K562 (cell line): Measurements from ENCODE around the gene CEACAM20. TPM values are rescaled to one million over a fixed set of nuclear protein-coding genes. Genes with fewer than 3 reads are reported as not detected.

Experiments used
- ATAC-seq: fragments of 200-7000 bp; cut with Tn5 transposase; 3 replicates; pipeline ENCODE4 v1.9.1; 2020; ENCODE audit warnings: moderate library complexity
- BruUV-seq: library from RNA; stranded (reverse); fragments of 400-500 nt; replicated peaks from 2 replicates; lab custom pipeline; 2021; lab: Mats Ljungman, UMichigan
- CTCF ChIA-PET: fragments of 300-600 bp; formaldehyde crosslinking; extraction: SDS; loops from one replicate; lab custom pipeline; 2021; ENCODE audit warnings: low intra/inter-chr PET ratio; lab: Yijun Ruan, JAX
- POLR2A ChIA-PET: fragments of 300-600, 350-650 bp; sonication (Branson Sonifier 250); formaldehyde crosslinking; extraction: SDS; loops from one replicate; lab custom pipeline; 2021; ENCODE audit warnings: antibody characterized with exemption, inconsistent platforms; lab: Yijun Ruan, JAX
- DNase-seq, 4 experiments: peaks; one replicate each; pipeline versions ENCODE4 v3.0.0 to v3.0.0-alpha.2; 2011 to 2018; ENCODE audit warnings: low spot score in 3 of 4, mixed read lengths in 3 of 4; ENCODE audit errors: extremely low read depth in 1 of 4
- FAIRE-seq: peaks from 2 replicates; lab custom pipeline; 2011; peaks lifted over from hg19 to GRCh38; lab: Jason Lieb, UNC
- H2AFZ ChIP-seq: 2 replicates; pipeline ENCODE4 v1.6.0; 2011; ENCODE audit warnings: low read depth, low read length, control low read depth, inconsistent platforms
- H3K27ac ChIP-seq: fragments of 200-600 bp; 3 replicates; pipeline ENCODE4 v1.8.0; 2011; ENCODE audit warnings: low read depth, mild to moderate bottlenecking, control low read depth, inconsistent platforms, low read length, moderate library complexity, mixed read lengths; ENCODE audit errors: extremely low read depth
- H3K27me3 ChIP-seq, 2 experiments: fragments of 300-600 bp in 1 of 2; 2 replicates in 1 of 2; 3 replicates in 1 of 2; pipeline versions ENCODE4 v1.6.0 to v1.8.0; 2011; ENCODE audit warnings: inconsistent platforms in 2 of 2, low read length in 2 of 2, mild to moderate bottlenecking in 1 of 2, mixed read lengths in 1 of 2, moderate library complexity in 1 of 2; ENCODE audit not compliant: control insufficient read depth in 2 of 2, insufficient read depth in 2 of 2
- H3K36me3 ChIP-seq: fragments of 300-600 bp; 3 replicates; pipeline ENCODE4 v1.8.0; 2011; ENCODE audit warnings: mild to moderate bottlenecking, low read length, inconsistent platforms; ENCODE audit not compliant: control insufficient read depth, insufficient read depth
- H3K4me1 ChIP-seq, 2 experiments: fragments of 200-600 bp in 1 of 2; replicated peaks in 1 of 2; 2 replicates in 1 of 2; 3 replicates in 1 of 2; pipeline versions ENCODE4 v1.5.1 to v1.8.0; 2011; ENCODE audit warnings: inconsistent platforms in 2 of 2, low read length in 2 of 2, mild to moderate bottlenecking in 1 of 2, mixed read lengths in 1 of 2, moderate library complexity in 1 of 2; ENCODE audit not compliant: control insufficient read depth in 2 of 2, insufficient read depth in 2 of 2
- H3K4me2 ChIP-seq: 2 replicates; pipeline ENCODE4 v1.6.1; 2011; ENCODE audit warnings: low read length, control low read depth, inconsistent platforms, mixed read lengths; ENCODE audit not compliant: insufficient read depth
- H3K4me3 ChIP-seq: fragments of 200-600 bp; sonication (generic), shearing (Covaris generic); 2 replicates; pipeline ENCODE4 v1.5.1; 2016; ENCODE audit warnings: control low read depth, inconsistent platforms
- H3K79me2 ChIP-seq: fragments of 200-600 bp; 3 replicates; pipeline ENCODE4 v1.8.0; 2011; ENCODE audit warnings: low read length, inconsistent platforms; ENCODE audit not compliant: control insufficient read depth, insufficient read depth
- H3K9ac ChIP-seq, 2 experiments: 2 replicates each; pipeline versions ENCODE4 v1.6.0 to v1.6.1; 2011; ENCODE audit warnings: low read depth in 2 of 2, low read length in 2 of 2, control low read depth in 1 of 2, inconsistent platforms in 1 of 2, mild to moderate bottlenecking in 1 of 2, mixed read lengths in 1 of 2; ENCODE audit not compliant: insufficient read depth in 1 of 2
- H3K9me1 ChIP-seq: one replicate; pipeline ENCODE4 v1.6.0; 2011; ENCODE audit warnings: inconsistent platforms, mild to moderate bottlenecking, low read length, moderate library complexity; ENCODE audit not compliant: control insufficient read depth, insufficient read depth
- H3K9me3 ChIP-seq: replicated peaks from 2 replicates; pipeline ENCODE4 v1.5.1; 2011; ENCODE audit warnings: low read depth, low read length, inconsistent platforms; ENCODE audit not compliant: control insufficient read depth, insufficient read depth
- H4K20me1 ChIP-seq: replicated peaks from 2 replicates; pipeline ENCODE4 v1.6.1; 2011; ENCODE audit warnings: low read length, inconsistent platforms, mixed read lengths; ENCODE audit not compliant: control insufficient read depth, insufficient read depth
- DPF2 ChIP-seq: fragments of 450-650 bp; IDR thresholded peaks from 2 replicates; pipeline ENCODE4 v1.6.1; 2016
- KLF13 ChIP-seq: fragments of 450-650 bp; IDR thresholded peaks from 2 replicates; pipeline ENCODE4 v1.6.1; 2016; ENCODE audit warnings: missing genetic modification characterization, low read depth, mild to moderate bottlenecking, missing compliant biosample characterization, moderate library complexity, borderline replicate concordance
- POLR2H ChIP-seq: IDR thresholded peaks from 2 replicates; pipeline ENCODE4 v1.6.1; 2016; ENCODE audit warnings: missing genetic modification characterization, low read depth, mild to moderate bottlenecking, control low read depth, missing compliant biosample characterization, moderate library complexity
- ZKSCAN1 ChIP-seq: fragments of 150-350 bp; IDR thresholded peaks from 2 replicates; pipeline ENCODE4 v1.6.1; 2016; ENCODE audit warnings: low read depth, low read length
- ZNF699 ChIP-seq: fragments of 250-450 bp; sonication (Bioruptor Pico); IDR thresholded peaks from 2 replicates; pipeline ENCODE4 v1.8.0; 2021; ENCODE audit warnings: mild to moderate bottlenecking, moderate library complexity; ENCODE audit not compliant: insufficient replicate concordance
- WGBS: fragments of 100-300 bp; shearing (Covaris generic); methylation state at CpG from one replicate; pipeline ENCODE4 v1.1.6; 2016; ENCODE audit warnings: low coverage, mixed read lengths; ENCODE audit not compliant: insufficient coverage; ENCODE audit errors: missing lambda C conversion rate; 5-methylcytosine and 5-hydroxymethylcytosine counted together
- in situ Hi-C: fragments of 300-500 bp; cut with MboI; formaldehyde crosslinking; loops from 4 replicates; pipeline ENCODE4 v1.15.0; 2018; ENCODE audit warnings: inconsistent platforms, mixed read lengths
- intact Hi-C: fragments of 100-400 bp; cut with micrococcal nuclease; formaldehyde crosslinking; loops from 2 replicates; pipeline ENCODE4 v1.14.2; 2022
- polyA plus RNA-seq, 8 experiments: library from polyadenylated mRNA; depleted of rRNA in 4 of 8; stranded (reverse) in 5 of 8; unstranded in 3 of 8; fragments of >200 nt; fragmentation: Nextera tagmentation in 2 of 8; fragmentation: Illumina TruSeq in 1 of 8; extraction: Ambion mirVana in 2 of 8; extraction: Trizol in 1 of 8; gene quantifications; 2 replicates each; pipeline versions ENCODE4 v1.2.1 to v1.2.3, GENCODE V29; 2011 to 2014; ENCODE audit warnings: inconsistent platforms in 1 of 8, missing spikeins in 1 of 8
- total RNA-seq, 7 experiments: library from RNA; depleted of rRNA in 6 of 7; stranded (reverse); fragments of >200 nt in 6 of 7; fragmentation: Illumina TruSeq in 2 of 7; extraction: Trizol in 2 of 7; gene quantifications; 2 replicates each; pipeline versions ENCODE4 v1.2.1 to v1.2.3, GENCODE V29; 2011 to 2021; ENCODE audit warnings: low replicate concordance in 1 of 7
- TF ChIP-seq, protein P1 (sequence below): sonication (generic); formaldehyde crosslinking; IDR thresholded peaks from 2 replicates; pipeline ENCODE4 v1.8.1; 2022; ENCODE audit warnings: missing genetic modification reagents
- TF ChIP-seq, protein P2 (sequence below): fragments of 250-450 bp; sonication (Bioruptor Pico); IDR thresholded peaks from 2 replicates; pipeline ENCODE4 v1.5.0; 2020; ENCODE audit warnings: mild to moderate bottlenecking
- TF ChIP-seq, protein P3 (sequence below): fragments of 450-650 bp; formaldehyde crosslinking; conservative IDR thresholded peaks from 2 replicates; pipeline ENCODE4 v1.4.0; 2022; ENCODE audit warnings: mild to moderate bottlenecking, missing genetic modification characterization
- TF ChIP-seq, protein P4 (sequence below): fragments of 250-450 bp; sonication (Bioruptor Pico); IDR thresholded peaks from 2 replicates; pipeline ENCODE4 v1.8.0; 2021; ENCODE audit warnings: borderline replicate concordance, mild to moderate bottlenecking, moderate library complexity; ENCODE audit not compliant: poor library complexity, severe bottlenecking

The CEACAM20 gene
- total and polyA plus RNA-seq, 9 of the 15 experiments (the other 6 are each of a cell fraction or from before 2014, with no cell fraction given): not detected

DNA sequence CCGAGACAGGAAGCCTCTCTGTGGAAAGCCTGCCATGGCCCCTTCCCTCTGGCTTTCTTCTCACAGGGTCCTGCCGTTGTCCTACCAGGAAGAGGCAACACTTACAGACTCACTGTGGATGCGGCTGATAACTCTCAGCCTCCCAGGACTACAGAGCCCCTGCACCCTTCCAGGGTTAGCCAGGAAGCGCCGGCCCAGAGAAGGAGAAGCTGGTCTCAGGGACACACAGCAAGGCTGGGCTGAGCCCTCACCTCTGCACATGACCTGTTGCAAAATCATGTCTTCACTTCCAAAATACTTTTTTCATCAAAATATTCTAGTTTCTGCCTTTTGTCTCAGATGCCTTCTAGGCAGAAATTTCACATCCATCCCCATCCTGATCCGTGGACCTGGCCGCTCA lies 1.9 kb downstream of the CEACAM20 start:
- intact Hi-C loops: no loop called here
- Histone ChIP-seq H3K9me3 (no peaks in the 10 kb centered on the region), H4K20me1 (no peaks in the 10 kb centered on the region), H3K36me3 (no peaks in the 10 kb centered on the region), H3K27me3 (peaks cover 26 to 62% of the 10 kb centered on the region in 2 experiments; a peak in 4 of 5 replicates), H3K9me1 (no peaks in the 10 kb centered on the region), H3K9ac (no peak overlapping the region), H3K4me3 (no peak overlapping the region), H3K4me2 (no peak overlapping the region)
- CTCF ChIA-PET: no interaction called here
- DNase-seq: no peak
- POLR2A ChIA-PET: no interaction called here
- TF ChIP-seq, protein P1, sequence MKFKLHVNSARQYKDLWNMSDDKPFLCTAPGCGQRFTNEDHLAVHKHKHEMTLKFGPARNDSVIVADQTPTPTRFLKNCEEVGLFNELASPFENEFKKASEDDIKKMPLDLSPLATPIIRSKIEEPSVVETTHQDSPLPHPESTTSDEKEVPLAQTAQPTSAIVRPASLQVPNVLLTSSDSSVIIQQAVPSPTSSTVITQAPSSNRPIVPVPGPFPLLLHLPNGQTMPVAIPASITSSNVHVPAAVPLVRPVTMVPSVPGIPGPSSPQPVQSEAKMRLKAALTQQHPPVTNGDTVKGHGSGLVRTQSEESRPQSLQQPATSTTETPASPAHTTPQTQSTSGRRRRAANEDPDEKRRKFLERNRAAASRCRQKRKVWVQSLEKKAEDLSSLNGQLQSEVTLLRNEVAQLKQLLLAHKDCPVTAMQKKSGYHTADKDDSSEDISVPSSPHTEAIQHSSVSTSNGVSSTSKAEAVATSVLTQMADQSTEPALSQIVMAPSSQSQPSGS (CRISPR knock-in tag): no peak
- TF ChIP-seq KLF13 (tag) (no peak), ZNF699 (CRISPR knock-in tag) (no peak), ZKSCAN1 (no peak), POLR2H (tag) (no peak), DPF2 (no peak)
- TF ChIP-seq, protein P2, sequence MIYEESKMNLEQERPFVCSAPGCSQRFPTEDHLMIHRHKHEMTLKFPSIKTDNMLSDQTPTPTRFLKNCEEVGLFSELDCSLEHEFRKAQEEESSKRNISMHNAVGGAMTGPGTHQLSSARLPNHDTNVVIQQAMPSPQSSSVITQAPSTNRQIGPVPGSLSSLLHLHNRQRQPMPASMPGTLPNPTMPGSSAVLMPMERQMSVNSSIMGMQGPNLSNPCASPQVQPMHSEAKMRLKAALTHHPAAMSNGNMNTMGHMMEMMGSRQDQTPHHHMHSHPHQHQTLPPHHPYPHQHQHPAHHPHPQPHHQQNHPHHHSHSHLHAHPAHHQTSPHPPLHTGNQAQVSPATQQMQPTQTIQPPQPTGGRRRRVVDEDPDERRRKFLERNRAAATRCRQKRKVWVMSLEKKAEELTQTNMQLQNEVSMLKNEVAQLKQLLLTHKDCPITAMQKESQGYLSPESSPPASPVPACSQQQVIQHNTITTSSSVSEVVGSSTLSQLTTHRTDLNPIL: no peak
- TF ChIP-seq, protein P3, sequence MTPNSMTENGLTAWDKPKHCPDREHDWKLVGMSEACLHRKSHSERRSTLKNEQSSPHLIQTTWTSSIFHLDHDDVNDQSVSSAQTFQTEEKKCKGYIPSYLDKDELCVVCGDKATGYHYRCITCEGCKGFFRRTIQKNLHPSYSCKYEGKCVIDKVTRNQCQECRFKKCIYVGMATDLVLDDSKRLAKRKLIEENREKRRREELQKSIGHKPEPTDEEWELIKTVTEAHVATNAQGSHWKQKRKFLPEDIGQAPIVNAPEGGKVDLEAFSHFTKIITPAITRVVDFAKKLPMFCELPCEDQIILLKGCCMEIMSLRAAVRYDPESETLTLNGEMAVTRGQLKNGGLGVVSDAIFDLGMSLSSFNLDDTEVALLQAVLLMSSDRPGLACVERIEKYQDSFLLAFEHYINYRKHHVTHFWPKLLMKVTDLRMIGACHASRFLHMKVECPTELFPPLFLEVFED: no peak
- TF ChIP-seq, protein P4, sequence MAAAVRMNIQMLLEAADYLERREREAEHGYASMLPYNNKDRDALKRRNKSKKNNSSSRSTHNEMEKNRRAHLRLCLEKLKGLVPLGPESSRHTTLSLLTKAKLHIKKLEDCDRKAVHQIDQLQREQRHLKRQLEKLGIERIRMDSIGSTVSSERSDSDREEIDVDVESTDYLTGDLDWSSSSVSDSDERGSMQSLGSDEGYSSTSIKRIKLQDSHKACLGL: no peak
- TF ChIP-seq, all 486 proteins: peak for 0
- WGBS: 3% methylated on average over 7 of the region's 7 CpGs
- H3K79me2 ChIP-seq: no peaks in the 10 kb centered on the region
- FAIRE-seq (no peak), ATAC-seq (no peak)
- no peaks in the 10 kb centered on the region for H3K4me1 ChIP-seq
- in situ Hi-C loops: no loop called here
- no peak overlapping the region for H2AFZ ChIP-seq
- BruUV-seq: no TSS peak
- H3K27ac ChIP-seq: no peak overlapping the region
